HEK293 (cell line): ENCODE results near the gene ELFN1.

Experiments
- KLF1 ChIP-seq: fragments of 450-650 bp; formaldehyde crosslinking; IDR thresholded peaks from 2 replicates; pipeline ENCODE4 v1.5.1; 2016; ENCODE audit warnings: missing biosample characterization, missing genetic modification characterization
- SETDB1 ChIP-seq: IDR thresholded peaks from one replicate; pipeline ENCODE4 v1.6.1; 2017; ENCODE audit warnings: mild to moderate bottlenecking, low read length, moderate library complexity, mixed read lengths; ENCODE audit not compliant: insufficient read length
- ZFP3 ChIP-seq: fragments of 450-650 bp; formaldehyde crosslinking; IDR thresholded peaks from 2 replicates; pipeline ENCODE4 v1.5.1; 2016; ENCODE audit warnings: low read depth, missing biosample characterization, missing genetic modification characterization
- ZNF138 ChIP-seq: fragments of 450-650 bp; formaldehyde crosslinking; IDR thresholded peaks from 2 replicates; pipeline ENCODE4 v1.5.1; 2016; ENCODE audit warnings: missing biosample characterization, missing genetic modification characterization, borderline replicate concordance
- ZNF221 ChIP-seq: fragments of 450-650 bp; formaldehyde crosslinking; IDR thresholded peaks from 2 replicates; pipeline ENCODE4 v1.5.1; 2017; ENCODE audit warnings: missing biosample characterization, missing genetic modification characterization, borderline replicate concordance
- ZNF292 ChIP-seq: fragments of 450-650 bp; formaldehyde crosslinking; IDR thresholded peaks from 2 replicates; pipeline ENCODE4 v1.5.1; 2016; ENCODE audit warnings: low read depth, missing biosample characterization, missing genetic modification characterization, borderline replicate concordance
- ZNF311 ChIP-seq: fragments of 450-650 bp; formaldehyde crosslinking; IDR thresholded peaks from 2 replicates; pipeline ENCODE4 v1.5.1; 2017; ENCODE audit warnings: missing biosample characterization, missing genetic modification characterization, borderline replicate concordance
- ZNF549 ChIP-seq: fragments of 450-650 bp; IDR thresholded peaks from 2 replicates; pipeline ENCODE4 v1.5.1; 2018; ENCODE audit warnings: missing biosample characterization, missing genetic modification characterization, mild to moderate bottlenecking, inconsistent platforms, moderate library complexity
- ZNF561 ChIP-seq: fragments of 450-650 bp; IDR thresholded peaks from 2 replicates; pipeline ENCODE4 v1.5.1; 2018; ENCODE audit warnings: missing biosample characterization, missing genetic modification characterization, borderline replicate concordance
- ZNF776 ChIP-seq: fragments of 450-650 bp; formaldehyde crosslinking; IDR thresholded peaks from 2 replicates; pipeline ENCODE4 v1.5.0; 2017; ENCODE audit warnings: missing biosample characterization, missing genetic modification characterization, borderline replicate concordance
- ZSCAN23 ChIP-seq: fragments of 450-650 bp; formaldehyde crosslinking; IDR thresholded peaks from 2 replicates; pipeline ENCODE4 v1.5.1; 2016; ENCODE audit warnings: missing biosample characterization, missing genetic modification characterization
- ZXDB ChIP-seq: fragments of 450-650 bp; formaldehyde crosslinking; IDR thresholded peaks from 2 replicates; pipeline ENCODE4 v1.5.1; 2016; ENCODE audit warnings: missing biosample characterization, missing genetic modification characterization
- TF ChIP-seq, protein P1 (sequence below): fragments of 450-650 bp; formaldehyde crosslinking; IDR thresholded peaks from 2 replicates; pipeline ENCODE4 v1.5.1; 2016; ENCODE audit warnings: missing biosample characterization, missing genetic modification characterization
- TF ChIP-seq, protein P2 (sequence below): fragments of 450-650 bp; formaldehyde crosslinking; IDR thresholded peaks from 2 replicates; pipeline ENCODE4 v1.5.1; 2016; ENCODE audit warnings: missing biosample characterization, missing genetic modification characterization

- TF ChIP-seq KLF1: no peak
- no peak for TF ChIP-seq ZXDB (tag by site-specific recombination)
- no peak for TF ChIP-seq ZNF561
- TF ChIP-seq, protein P1, sequence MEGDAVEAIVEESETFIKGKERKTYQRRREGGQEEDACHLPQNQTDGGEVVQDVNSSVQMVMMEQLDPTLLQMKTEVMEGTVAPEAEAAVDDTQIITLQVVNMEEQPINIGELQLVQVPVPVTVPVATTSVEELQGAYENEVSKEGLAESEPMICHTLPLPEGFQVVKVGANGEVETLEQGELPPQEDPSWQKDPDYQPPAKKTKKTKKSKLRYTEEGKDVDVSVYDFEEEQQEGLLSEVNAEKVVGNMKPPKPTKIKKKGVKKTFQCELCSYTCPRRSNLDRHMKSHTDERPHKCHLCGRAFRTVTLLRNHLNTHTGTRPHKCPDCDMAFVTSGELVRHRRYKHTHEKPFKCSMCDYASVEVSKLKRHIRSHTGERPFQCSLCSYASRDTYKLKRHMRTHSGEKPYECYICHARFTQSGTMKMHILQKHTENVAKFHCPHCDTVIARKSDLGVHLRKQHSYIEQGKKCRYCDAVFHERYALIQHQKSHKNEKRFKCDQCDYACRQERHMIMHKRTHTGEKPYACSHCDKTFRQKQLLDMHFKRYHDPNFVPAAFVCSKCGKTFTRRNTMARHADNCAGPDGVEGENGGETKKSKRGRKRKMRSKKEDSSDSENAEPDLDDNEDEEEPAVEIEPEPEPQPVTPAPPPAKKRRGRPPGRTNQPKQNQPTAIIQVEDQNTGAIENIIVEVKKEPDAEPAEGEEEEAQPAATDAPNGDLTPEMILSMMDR: no peak
- TF ChIP-seq, protein P2, sequence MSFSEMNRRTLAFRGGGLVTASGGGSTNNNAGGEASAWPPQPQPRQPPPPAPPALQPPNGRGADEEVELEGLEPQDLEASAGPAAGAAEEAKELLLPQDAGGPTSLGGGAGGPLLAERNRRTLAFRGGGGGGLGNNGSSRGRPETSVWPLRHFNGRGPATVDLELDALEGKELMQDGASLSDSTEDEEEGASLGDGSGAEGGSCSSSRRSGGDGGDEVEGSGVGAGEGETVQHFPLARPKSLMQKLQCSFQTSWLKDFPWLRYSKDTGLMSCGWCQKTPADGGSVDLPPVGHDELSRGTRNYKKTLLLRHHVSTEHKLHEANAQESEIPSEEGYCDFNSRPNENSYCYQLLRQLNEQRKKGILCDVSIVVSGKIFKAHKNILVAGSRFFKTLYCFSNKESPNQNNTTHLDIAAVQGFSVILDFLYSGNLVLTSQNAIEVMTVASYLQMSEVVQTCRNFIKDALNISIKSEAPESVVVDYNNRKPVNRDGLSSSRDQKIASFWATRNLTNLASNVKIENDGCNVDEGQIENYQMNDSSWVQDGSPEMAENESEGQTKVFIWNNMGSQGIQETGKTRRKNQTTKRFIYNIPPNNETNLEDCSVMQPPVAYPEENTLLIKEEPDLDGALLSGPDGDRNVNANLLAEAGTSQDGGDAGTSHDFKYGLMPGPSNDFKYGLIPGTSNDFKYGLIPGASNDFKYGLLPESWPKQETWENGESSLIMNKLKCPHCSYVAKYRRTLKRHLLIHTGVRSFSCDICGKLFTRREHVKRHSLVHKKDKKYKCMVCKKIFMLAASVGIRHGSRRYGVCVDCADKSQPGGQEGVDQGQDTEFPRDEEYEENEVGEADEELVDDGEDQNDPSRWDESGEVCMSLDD (tag by site-specific recombination): no peak
- TF ChIP-seq ZSCAN23 (tag by site-specific recombination): no peak
- TF ChIP-seq ZNF549: no peak
- no peak for TF ChIP-seq ZNF776 (tag by site-specific recombination)
- TF ChIP-seq ZFP3 (tag by site-specific recombination): no peak
- no peak for TF ChIP-seq SETDB1
- no peak for TF ChIP-seq ZNF221 (tag by site-specific recombination)
- no peak for TF ChIP-seq ZNF292 (tag by site-specific recombination)
- no peak for TF ChIP-seq ZNF311 (tag by site-specific recombination)
- TF ChIP-seq ZNF138 (tag by site-specific recombination): no peak
These were observed 40.9 kb downstream of the ELFN1 start for GRCh38 chr7:1710936-1711335.
